Activated naive CD4-positive, alpha-beta T cell treated with anti-CD3 and anti-CD28 coated beads, Interleukin-2, amount 50 U/mL, for 72 hours (primary cell): Measurements from ENCODE around the gene PPP1R9B. TPM values are rescaled to one million over a fixed set of nuclear protein-coding genes. Genes with fewer than 3 reads are reported as not detected.
A peak's percentile ranks its signal among the peaks of the same experiment; 100 is the strongest.

Experiments
- ATAC-seq, 2 donors: fragments of 150-1000 bp; cut with Tn5 transposase; 2 replicates each; pipeline ENCODE4 v1.10.0; 2021; ENCODE audit warnings: mild to moderate bottlenecking in 2 of 2, moderate library complexity in 2 of 2
- DNase-seq, 2 donors: peaks; one replicate each; pipeline ENCODE4 v3.0.0; 2021 to 2022; ENCODE audit warnings: low spot score in 2 of 2
- H3K27ac Mint-ChIP-seq, 2 donors: one replicate each; pipeline ENCODE4 v1.8.0; 2022; ENCODE audit warnings: mild to moderate bottlenecking in 2 of 2, mixed read lengths in 2 of 2
- H3K36me3 Mint-ChIP-seq, 2 donors: one replicate each; pipeline ENCODE4 v1.8.0; 2022; ENCODE audit warnings: mixed read lengths in 2 of 2
- H3K9me3 Mint-ChIP-seq, 2 donors: one replicate each; pipeline ENCODE4 v1.8.0; 2022; ENCODE audit warnings: mixed read lengths in 2 of 2
- total RNA-seq, 2 donors: library from RNA; stranded (reverse); gene quantifications; one replicate each; pipeline ENCODE4 v1.2.3, GENCODE V29; 2022

PPP1R9B gene
- total RNA-seq, 2 donors from 2014 or later = 74.4 to 112 TPM

- no peak overlapping the region for H3K27ac Mint-ChIP-seq
- DNase-seq (no peak), ATAC-seq (no peak)
- H3K9me3 Mint-ChIP-seq = no peaks in the 10 kb centered on the region
- peaks cover 0 to 11% of the 10 kb centered on the region in 2 donors for H3K36me3 Mint-ChIP-seq
Observed at GRCh38 chr17:50129353-50129727, 21.1 kb downstream of the PPP1R9B start.

GRCh38 chr17:50128441-50129352, 21.8 kb downstream of the PPP1R9B start:
- no peak for ATAC-seq
- H3K27ac Mint-ChIP-seq = no peak overlapping the region
- H3K9me3 Mint-ChIP-seq = no peaks in the 10 kb centered on the region
- no peak for DNase-seq
- H3K36me3 Mint-ChIP-seq = peaks cover 0 to 11% of the 10 kb centered on the region in 2 donors

- Mint-ChIP-seq H3K27ac (no peak overlapping the region), H3K9me3 (no peaks in the 10 kb centered on the region), H3K36me3 (peaks cover 0 to 11% of the 10 kb centered on the region in 2 donors)
- DNase-seq = no peak
- ATAC-seq = no peak
Observed at GRCh38 chr17:50127697-50128361, 22.6 kb downstream of the PPP1R9B start.

- no peak for DNase-seq
- H3K36me3 Mint-ChIP-seq = peaks cover 0 to 6% of the 10 kb centered on the region in 2 donors
- no peak overlapping the region for H3K27ac Mint-ChIP-seq
- ATAC-seq = no peak
- H3K9me3 Mint-ChIP-seq = no peaks in the 10 kb centered on the region
Observed at GRCh38 chr17:50125420-50125997, 25.0 kb downstream of the PPP1R9B start.

- H3K9me3 Mint-ChIP-seq = no peaks in the 10 kb centered on the region
- no peak overlapping the region for H3K27ac Mint-ChIP-seq
- ATAC-seq (no peak), DNase-seq (no peak)
- H3K36me3 Mint-ChIP-seq = peaks cover 0 to 4% of the 10 kb centered on the region in 2 donors
Observed at GRCh38 chr17:50123649-50124349, 26.7 kb downstream of the PPP1R9B start.

- Mint-ChIP-seq H3K9me3 (no peaks in the 10 kb centered on the region), H3K36me3 (no peaks in the 10 kb centered on the region), H3K27ac (no peak overlapping the region)
- no peak for DNase-seq
- no peak for ATAC-seq
Observed at GRCh38 chr17:50122945-50123344, 27.5 kb downstream of the PPP1R9B start.

GRCh38 chr17:50120475-50121253, 29.8 kb downstream of the PPP1R9B start:
- H3K27ac Mint-ChIP-seq = no peak overlapping the region
- H3K9me3 Mint-ChIP-seq = no peaks in the 10 kb centered on the region
- H3K36me3 Mint-ChIP-seq = no peaks in the 10 kb centered on the region

GRCh38 chr17:50118828-50119218, 31.7 kb downstream of the PPP1R9B start:
- Mint-ChIP-seq H3K9me3 (no peaks in the 10 kb centered on the region), H3K36me3 (no peaks in the 10 kb centered on the region), H3K27ac (no peak overlapping the region)
- ATAC-seq = no peak
- DNase-seq = no peak

More at GRCh38 chr17:50120475-50121253, 29.8 kb downstream of the PPP1R9B start:
- DNase-seq (no peak), ATAC-seq (no peak)

- ATAC-seq (no peak), DNase-seq (no peak)
- Mint-ChIP-seq H3K36me3 (no peaks in the 10 kb centered on the region), H3K9me3 (no peaks in the 10 kb centered on the region), H3K27ac (no peak overlapping the region)
Observed at GRCh38 chr17:50118076-50118827, 32.2 kb downstream of the PPP1R9B start.

- Mint-ChIP-seq H3K27ac (no peak overlapping the region), H3K9me3 (no peaks in the 10 kb centered on the region), H3K36me3 (no peaks in the 10 kb centered on the region)
- DNase-seq (peak in 1 of 2 donors; percentile 77), ATAC-seq (peak; percentile 79 to 90)
Observed at GRCh38 chr17:50117202-50118051, 33.0 kb downstream of the PPP1R9B start.

- no peaks in the 10 kb centered on the region for H3K36me3 Mint-ChIP-seq
- ATAC-seq (no peak), DNase-seq (no peak)
- no peak overlapping the region for H3K27ac Mint-ChIP-seq
- H3K9me3 Mint-ChIP-seq = no peaks in the 10 kb centered on the region
Observed at GRCh38 chr17:50115756-50116155, 34.7 kb downstream of the PPP1R9B start.

GRCh38 chr17:50114849-50115357, 35.6 kb downstream of the PPP1R9B start:
- H3K27ac Mint-ChIP-seq = no peak overlapping the region
- DNase-seq (peak in 1 of 2 donors; percentile 60), ATAC-seq (peak; percentile 45 to 54)
- H3K9me3 Mint-ChIP-seq = no peaks in the 10 kb centered on the region
- H3K36me3 Mint-ChIP-seq = no peaks in the 10 kb centered on the region

GRCh38 chr17:50114401-50114800, 36.1 kb downstream of the PPP1R9B start:
- DNase-seq = no peak
- no peak for ATAC-seq
- Mint-ChIP-seq H3K36me3 (no peaks in the 10 kb centered on the region), H3K27ac (no peak overlapping the region), H3K9me3 (no peaks in the 10 kb centered on the region)

- H3K36me3 Mint-ChIP-seq = no peaks in the 10 kb centered on the region
- no peak overlapping the region for H3K27ac Mint-ChIP-seq
- H3K9me3 Mint-ChIP-seq = no peaks in the 10 kb centered on the region
- DNase-seq (no peak), ATAC-seq (no peak)
Observed at GRCh38 chr17:50113624-50114320, 36.7 kb downstream of the PPP1R9B start.
